T-cell (primary cell): Measurements from ENCODE around the gene VANGL1. TPM values are rescaled to one million over a fixed set of nuclear protein-coding genes. Genes with fewer than 3 reads are reported as not detected.

Experiments
- ATAC-seq, 4 experiments: fragments of 200-7000 bp in 3 of 4; fragments of 150-1000 bp in 1 of 4; cut with Tn5 transposase; replicated peaks in 1 of 4; 1 replicate in 3 of 4; 2 replicates in 1 of 4; pipeline ENCODE4 v1.10.0; 2021; ENCODE audit warnings: moderate library complexity in 3 of 4, mild to moderate bottlenecking in 2 of 4, moderate number of reproducible peaks in 1 of 4
- CTCF ChIA-PET, 2 donors: fragments of 300-600 bp; sonication (Branson Sonifier 250); formaldehyde crosslinking; loops; one replicate each; lab custom pipeline; 2022; ENCODE audit warnings: antibody characterized with exemption in 2 of 2; lab: Charles Lee
- POLR2A ChIA-PET, 2 donors: fragments of 300-600 bp; sonication (Branson Sonifier 250); formaldehyde crosslinking; loops; one replicate each; lab custom pipeline; 2022; ENCODE audit warnings: antibody characterized with exemption in 2 of 2; lab: Charles Lee
- DNase-seq, 35 experiments: peaks; one replicate each; pipeline versions ENCODE4 v3.0.0 to v3.0.0-alpha.2; 2013 to 2023
- H3K27ac ChIP-seq: one replicate; pipeline ENCODE4 v1.5.1; 2013; ENCODE audit warnings: low read length
- H3K27me3 ChIP-seq, 2 experiments: replicated peaks in 1 of 2; 1 replicate in 1 of 2; 2 replicates in 1 of 2; pipeline versions ENCODE4 v1.6.1 to v1.7.0; 2013; ENCODE audit warnings: low read length in 1 of 2, mixed read lengths in 1 of 2; ENCODE audit not compliant: control insufficient read depth in 2 of 2, insufficient read depth in 2 of 2; ENCODE audit errors: extremely low read depth in 1 of 2
- H3K36me3 ChIP-seq, 2 donors: 1 replicate in 1 of 2; 2 replicates in 1 of 2; pipeline versions ENCODE4 v1.6.1 to v1.7.0; 2013; ENCODE audit warnings: low read length in 1 of 2; ENCODE audit not compliant: control insufficient read depth in 2 of 2, insufficient read depth in 1 of 2; ENCODE audit errors: extremely low read depth in 1 of 2
- H3K4me1 ChIP-seq, 2 experiments: 1 replicate in 1 of 2; 2 replicates in 1 of 2; pipeline versions ENCODE4 v1.6.1 to v1.7.0; 2013; ENCODE audit warnings: low read length in 2 of 2, mixed read lengths in 1 of 2; ENCODE audit not compliant: insufficient read depth in 2 of 2, control insufficient read depth in 1 of 2; ENCODE audit errors: extremely low read depth in 1 of 2
- H3K4me3 ChIP-seq, 2 donors: 1 replicate in 1 of 2; 2 replicates in 1 of 2; pipeline versions ENCODE4 v1.5.1 to v1.7.0; 2013; ENCODE audit warnings: mild to moderate bottlenecking in 2 of 2, low read length in 1 of 2, moderate library complexity in 1 of 2; ENCODE audit not compliant: control insufficient read depth in 1 of 2; ENCODE audit errors: extremely low read depth in 1 of 2
- H3K9me3 ChIP-seq: 2 replicates; pipeline ENCODE4 v1.7.0; 2013
- H3K27ac Mint-ChIP-seq, 2 donors: one replicate each; pipeline ENCODE4 v1.8.0; 2020 to 2021; ENCODE audit warnings: mild to moderate bottlenecking in 2 of 2, mixed read lengths in 2 of 2
- H3K27me3 Mint-ChIP-seq, 2 donors: one replicate each; pipeline ENCODE4 v1.8.0; 2021 to 2022; ENCODE audit warnings: mixed read lengths in 2 of 2
- H3K36me3 Mint-ChIP-seq: one replicate; pipeline ENCODE4 v1.8.0; 2021; ENCODE audit warnings: mixed read lengths
- H3K4me1 Mint-ChIP-seq, 3 donors: one replicate each; pipeline ENCODE4 v1.8.0; 2020 to 2022; ENCODE audit warnings: mixed read lengths in 3 of 3, mild to moderate bottlenecking in 1 of 3
- H3K4me3 Mint-ChIP-seq, 3 donors: one replicate each; pipeline ENCODE4 v1.8.0; 2020 to 2022; ENCODE audit warnings: mild to moderate bottlenecking in 3 of 3, mixed read lengths in 3 of 3, moderate library complexity in 3 of 3
- H3K9me3 Mint-ChIP-seq, 3 donors: one replicate each; pipeline ENCODE4 v1.8.0; 2020 to 2022; ENCODE audit warnings: mixed read lengths in 3 of 3
- WGBS: methylation state at CpG from one replicate; pipeline ENCODE4 v1.1.5; 2013; ENCODE audit warnings: missing lambda C conversion rate; ENCODE audit not compliant: insufficient coverage; 5-methylcytosine and 5-hydroxymethylcytosine counted together
- total RNA-seq, 35 experiments: library from RNA in 6 of 35; stranded (reverse) in 6 of 35; fragments of 120-200 nt in 1 of 35; gene quantifications; one replicate each; pipeline versions ENCODE4 v1.2.1 to v1.2.4 and lab custom pipeline; 2013 to 2026

VANGL1 gene
- total RNA-seq, 5 donors from 2014 or later (not counting 1 experiment from before 2014, with no cell fraction given): 1.7 to 2.5 (median 2.4) TPM

- Histone ChIP-seq H3K36me3 (no peaks in the 10 kb centered on the region), H3K4me3 (no peak overlapping the region), H3K27me3 (peaks cover 0 to 13% of the 10 kb centered on the region in 2 experiments), H3K4me1 (no peaks in the 10 kb centered on the region), H3K27ac (no peak overlapping the region), H3K9me3 (no peaks in the 10 kb centered on the region)
- Mint-ChIP-seq H3K27me3 (peaks cover 4 to 7% of the 10 kb centered on the region in 2 donors), H3K27ac (no peak overlapping the region), H3K4me3 (no peak overlapping the region), H3K36me3 (no peaks in the 10 kb centered on the region), H3K4me1 (no peaks in the 10 kb centered on the region), H3K9me3 (no peaks in the 10 kb centered on the region)
- DNase-seq: peak in 16 of 35 experiments; percentile 1 to 37 (median 12)
- no peak for ATAC-seq
- 67% methylated on average over 2 of the region's 5 CpGs for WGBS
- POLR2A ChIA-PET: no interaction called here
- CTCF ChIA-PET: interaction anchor here in 1 of 2 donors (1.0 kb wide), 1 partner anchor 11 kb away, joined by 6 read pairs; no protein-coding TSS in a partner anchor
Observed at GRCh38 chr1:115717541-115717940, 75.8 kb downstream of the VANGL1 start.

- H3K36me3 ChIP-seq: no peaks in the 10 kb centered on the region
- no peak overlapping the region for H3K4me3 Mint-ChIP-seq
- DNase-seq (no peak), ATAC-seq (no peak)
- H3K4me1 ChIP-seq: no peaks in the 10 kb centered on the region
- no peaks in the 10 kb centered on the region for H3K36me3 Mint-ChIP-seq
- ChIA-PET CTCF (no interaction called here), POLR2A (no interaction called here)
- H3K9me3 Mint-ChIP-seq: no peaks in the 10 kb centered on the region
- WGBS: 75% methylated on average over 3 of the region's 5 CpGs
- H3K4me3 ChIP-seq: no peak overlapping the region
- no peak overlapping the region for H3K27ac Mint-ChIP-seq
- no peak overlapping the region for H3K27ac ChIP-seq
- peaks cover 0 to 11% of the 10 kb centered on the region in 2 experiments for H3K27me3 ChIP-seq
- H3K9me3 ChIP-seq: no peaks in the 10 kb centered on the region
- H3K4me1 Mint-ChIP-seq: no peaks in the 10 kb centered on the region
- peaks cover 4 to 6% of the 10 kb centered on the region in 2 donors for H3K27me3 Mint-ChIP-seq
Observed at GRCh38 chr1:115718011-115718754, 76.4 kb downstream of the VANGL1 start.

- ATAC-seq (peak in 1 of 4 experiments; percentile 23), DNase-seq (no peak)
- no peak overlapping the region for H3K27ac Mint-ChIP-seq
- Histone ChIP-seq H3K27me3 (peaks cover 0 to 8% of the 10 kb centered on the region in 2 experiments), H3K27ac (no peak overlapping the region), H3K9me3 (no peaks in the 10 kb centered on the region), H3K36me3 (no peaks in the 10 kb centered on the region), H3K4me1 (no peaks in the 10 kb centered on the region), H3K4me3 (no peak overlapping the region)
- WGBS: 94% methylated on average over 7 of the region's 7 CpGs
- peaks cover 1 to 8% of the 10 kb centered on the region in 2 donors for H3K27me3 Mint-ChIP-seq
- no peaks in the 10 kb centered on the region for H3K9me3 Mint-ChIP-seq
- H3K4me3 Mint-ChIP-seq: no peak overlapping the region
- H3K36me3 Mint-ChIP-seq: no peaks in the 10 kb centered on the region
- CTCF ChIA-PET: no interaction called here
- no peaks in the 10 kb centered on the region for H3K4me1 Mint-ChIP-seq
- POLR2A ChIA-PET: no interaction called here
Observed at GRCh38 chr1:115719285-115719684, 77.5 kb downstream of the VANGL1 start.

GRCh38 chr1:115722221-115722620 is 80.5 kb downstream of the VANGL1 start:
- no peaks in the 10 kb centered on the region for H3K36me3 Mint-ChIP-seq
- DNase-seq (no peak), ATAC-seq (no peak)
- peaks cover 0 to 8% of the 10 kb centered on the region in 2 donors for H3K27me3 Mint-ChIP-seq
- H3K4me1 ChIP-seq: no peaks in the 10 kb centered on the region
- H3K36me3 ChIP-seq: no peaks in the 10 kb centered on the region
- H3K27ac ChIP-seq: no peak overlapping the region
- POLR2A ChIA-PET: no interaction called here
- CTCF ChIA-PET: no interaction called here
- no peak overlapping the region for H3K27ac Mint-ChIP-seq
- no peak overlapping the region for H3K4me3 Mint-ChIP-seq
- no peaks in the 10 kb centered on the region for H3K9me3 ChIP-seq
- H3K4me1 Mint-ChIP-seq: no peaks in the 10 kb centered on the region
- H3K27me3 ChIP-seq: peaks cover 0 to 11% of the 10 kb centered on the region in 2 experiments
- no CpG with 5 or more reads among the region's 1 CpG for WGBS
- H3K9me3 Mint-ChIP-seq: no peaks in the 10 kb centered on the region
- no peak overlapping the region for H3K4me3 ChIP-seq

- POLR2A ChIA-PET: no interaction called here
Observed at GRCh38 chr1:115723756-115724155, 82.0 kb downstream of the VANGL1 start.

GRCh38 chr1:115725600-115725999 is 83.8 kb downstream of the VANGL1 start:
- no peaks in the 10 kb centered on the region for H3K4me1 ChIP-seq
- no peak overlapping the region for H3K27ac Mint-ChIP-seq
- H3K9me3 Mint-ChIP-seq: no peaks in the 10 kb centered on the region
- no peak overlapping the region for H3K4me3 ChIP-seq
- no peaks in the 10 kb centered on the region for H3K9me3 ChIP-seq
- no peaks in the 10 kb centered on the region for H3K4me1 Mint-ChIP-seq
- no CpG with 5 or more reads among the region's 2 CpGs for WGBS
- no peaks in the 10 kb centered on the region for H3K36me3 ChIP-seq
- peaks cover 0 to 6% of the 10 kb centered on the region in 2 donors for H3K27me3 Mint-ChIP-seq
- no peak overlapping the region for H3K4me3 Mint-ChIP-seq
- ChIA-PET CTCF (interaction anchor here in 1 of 2 donors (0.6 kb wide), 1 partner anchor 273 kb away, joined by 6 read pairs; no protein-coding TSS in a partner anchor), POLR2A (interaction anchor here (0.6 kb wide), 2 partner anchors 41 to 208 kb away, joined by 8 to 9 read pairs; no protein-coding TSS in a partner anchor)
- H3K27ac ChIP-seq: no peak overlapping the region
- no peaks in the 10 kb centered on the region for H3K36me3 Mint-ChIP-seq
- peaks cover 0 to 5% of the 10 kb centered on the region in 2 experiments for H3K27me3 ChIP-seq
- DNase-seq: no peak
- no peak for ATAC-seq

More at GRCh38 chr1:115723756-115724155, 82.0 kb downstream of the VANGL1 start:
- no peak overlapping the region for H3K4me3 Mint-ChIP-seq
- Histone ChIP-seq H3K36me3 (no peaks in the 10 kb centered on the region), H3K9me3 (no peaks in the 10 kb centered on the region), H3K4me1 (no peaks in the 10 kb centered on the region), H3K27me3 (peaks cover 0 to 11% of the 10 kb centered on the region in 2 experiments), H3K27ac (no peak overlapping the region), H3K4me3 (no peak overlapping the region)
- no peak overlapping the region for H3K27ac Mint-ChIP-seq
- no peaks in the 10 kb centered on the region for H3K9me3 Mint-ChIP-seq
- WGBS: 92% methylated on average over 2 of the region's 5 CpGs
- no peak for DNase-seq
- H3K4me1 Mint-ChIP-seq: no peaks in the 10 kb centered on the region
- CTCF ChIA-PET: no interaction called here
- H3K27me3 Mint-ChIP-seq: peaks cover 0 to 6% of the 10 kb centered on the region in 2 donors
- H3K36me3 Mint-ChIP-seq: no peaks in the 10 kb centered on the region
- ATAC-seq: no peak
